CD4-positive, alpha-beta memory T cell (primary cell): ENCODE results near the gene TBX21. TPM values are rescaled to one million over a fixed set of nuclear protein-coding genes. Genes with fewer than 3 reads are reported as not detected.

Experiments used
- CTCF ChIA-PET: fragments of 350-600 bp; sonication (Branson Sonifier 250); formaldehyde crosslinking; loops from one replicate; lab custom pipeline; 2021; ENCODE audit warnings: inconsistent platforms; ENCODE audit not compliant: partially characterized antibody; lab: Charles Lee
- POLR2A ChIA-PET: fragments of 350-600 bp; sonication (Branson Sonifier 250); formaldehyde crosslinking; loops from one replicate; lab custom pipeline; 2021; ENCODE audit not compliant: partially characterized antibody; lab: Charles Lee
- DNase-seq, 5 donors: peaks; one replicate each; pipeline versions ENCODE4 v3.0.0 to v3.0.0-alpha.2; 2020 to 2022; ENCODE audit warnings: mixed read lengths in 1 of 5
- H3K27ac ChIP-seq: one replicate; pipeline ENCODE4 v1.7.0; 2013; ENCODE audit warnings: low read depth, low read length
- H3K27me3 ChIP-seq: 2 replicates; pipeline ENCODE4 v1.7.0; 2013; ENCODE audit warnings: mild to moderate bottlenecking, low read length, moderate library complexity; ENCODE audit not compliant: insufficient read depth
- H3K36me3 ChIP-seq: 2 replicates; pipeline ENCODE4 v1.7.0; 2013; ENCODE audit warnings: mild to moderate bottlenecking, low read length, moderate library complexity; ENCODE audit not compliant: insufficient read depth
- H3K4me1 ChIP-seq: 2 replicates; pipeline ENCODE4 v1.7.0; 2013; ENCODE audit warnings: mild to moderate bottlenecking, low read length, moderate library complexity; ENCODE audit not compliant: insufficient read depth
- H3K4me3 ChIP-seq, 2 donors: one replicate each; pipeline ENCODE4 v1.7.0; 2013; ENCODE audit warnings: low read length in 2 of 2, mild to moderate bottlenecking in 1 of 2
- H3K9me3 ChIP-seq, 2 donors: one replicate each; pipeline ENCODE4 v1.7.0; 2013; ENCODE audit warnings: low read length in 2 of 2, control low read depth in 1 of 2; ENCODE audit not compliant: control insufficient read depth in 1 of 2
- H3K27ac Mint-ChIP-seq, 7 donors: one replicate each; pipeline ENCODE4 v1.8.0; 2020 to 2021; ENCODE audit warnings: mixed read lengths in 7 of 7, mild to moderate bottlenecking in 6 of 7, inconsistent platforms in 3 of 7, moderate library complexity in 3 of 7
- H3K27me3 Mint-ChIP-seq, 2 donors: one replicate each; pipeline ENCODE4 v1.8.0; 2020 to 2021; ENCODE audit warnings: mixed read lengths in 2 of 2
- H3K36me3 Mint-ChIP-seq, 2 donors: one replicate each; pipeline ENCODE4 v1.8.0; 2020 to 2021; ENCODE audit warnings: mixed read lengths in 2 of 2, inconsistent platforms in 1 of 2, mild to moderate bottlenecking in 1 of 2
- H3K4me1 Mint-ChIP-seq, 4 donors: one replicate each; pipeline ENCODE4 v1.8.0; 2020 to 2021; ENCODE audit warnings: mixed read lengths in 4 of 4, mild to moderate bottlenecking in 1 of 4
- H3K4me3 Mint-ChIP-seq, 8 donors: one replicate each; pipeline ENCODE4 v1.8.0; 2020 to 2021; ENCODE audit warnings: mixed read lengths in 8 of 8, mild to moderate bottlenecking in 7 of 8, moderate library complexity in 6 of 8, inconsistent platforms in 3 of 8
- H3K9me3 Mint-ChIP-seq, 8 donors: one replicate each; pipeline ENCODE4 v1.8.0; 2020 to 2021; ENCODE audit warnings: mixed read lengths in 8 of 8, mild to moderate bottlenecking in 5 of 8, inconsistent platforms in 3 of 8, moderate library complexity in 1 of 8
- intact Hi-C: fragments of 100-400 bp; cut with micrococcal nuclease; formaldehyde crosslinking; loops from one replicate; pipeline ENCODE4 v1.15.1; 2023
- polyA plus RNA-seq, 2 donors: library from polyadenylated mRNA; unstranded; fragments of 300-500 nt; fragmentation: Illumina TruSeq; gene quantifications; one replicate each; pipeline ENCODE4 v1.2.3, GENCODE V29; 2021
- total RNA-seq, 2 experiments: library from RNA; stranded (reverse); gene quantifications; one replicate each; pipeline ENCODE4 v1.2.3, GENCODE V29; 2021

The TBX21 gene
- total and polyA plus RNA-seq, 4 experiments from 2014 or later = 6.8 to 17.9 (median 13.6) TPM

DNA sequence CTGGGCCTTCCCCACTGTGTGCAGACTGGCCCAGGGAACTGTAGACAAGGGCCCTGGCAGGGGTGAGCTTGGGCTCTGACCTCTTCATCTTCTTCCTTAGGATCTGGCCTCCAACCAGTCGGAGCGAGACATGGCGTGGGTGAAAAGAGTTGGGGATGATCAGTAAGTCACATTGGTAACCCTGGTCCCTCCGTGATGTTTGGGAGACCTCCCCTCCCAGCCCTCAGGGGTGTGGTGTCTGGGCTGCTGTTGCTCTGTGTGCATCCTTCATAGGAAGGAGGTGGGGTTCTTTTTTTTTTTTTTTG is 33.5 kb upstream of the TBX21 start:
- peak overlapping the region in 4 of 7 donors; percentile 13 to 66 (median 25) for H3K27ac Mint-ChIP-seq
- Histone ChIP-seq H3K36me3 (no peaks in the 10 kb centered on the region), H3K4me3 (no peak overlapping the region), H3K27ac (no peak overlapping the region), H3K4me1 (peaks cover 62% of the 10 kb centered on the region), H3K9me3 (no peaks in the 10 kb centered on the region), H3K27me3 (no peaks in the 10 kb centered on the region)
- no peak for DNase-seq
- H3K9me3 Mint-ChIP-seq = no peaks in the 10 kb centered on the region
- H3K36me3 Mint-ChIP-seq = peaks cover 0 to 1% of the 10 kb centered on the region in 2 donors
- ChIA-PET CTCF (interaction anchor here (0.7 to 8.6 kb wide), 21 partner anchors 8 to 191 kb away, joined by 3 to 118 read pairs (median 6); partner anchors contain the start of gene TBX21), POLR2A (interaction anchor here (0.6 to 3.4 kb wide), 4 partner anchors 35 to 83 kb away, joined by 3 to 34 read pairs (median 7); partner anchors contain the start of gene TBX21)
- intact Hi-C loops = loop anchor here (1.0 to 5.0 kb wide), 5 partner anchors 18 to 77 kb away; no protein-coding TSS in a partner anchor
- H3K27me3 Mint-ChIP-seq = no peaks in the 10 kb centered on the region
- peaks cover 30 to 76% (median 49%) of the 10 kb centered on the region in 4 donors for H3K4me1 Mint-ChIP-seq
- peak overlapping the region in 3 of 8 donors; percentile 3 to 64 (median 31) for H3K4me3 Mint-ChIP-seq

DNA sequence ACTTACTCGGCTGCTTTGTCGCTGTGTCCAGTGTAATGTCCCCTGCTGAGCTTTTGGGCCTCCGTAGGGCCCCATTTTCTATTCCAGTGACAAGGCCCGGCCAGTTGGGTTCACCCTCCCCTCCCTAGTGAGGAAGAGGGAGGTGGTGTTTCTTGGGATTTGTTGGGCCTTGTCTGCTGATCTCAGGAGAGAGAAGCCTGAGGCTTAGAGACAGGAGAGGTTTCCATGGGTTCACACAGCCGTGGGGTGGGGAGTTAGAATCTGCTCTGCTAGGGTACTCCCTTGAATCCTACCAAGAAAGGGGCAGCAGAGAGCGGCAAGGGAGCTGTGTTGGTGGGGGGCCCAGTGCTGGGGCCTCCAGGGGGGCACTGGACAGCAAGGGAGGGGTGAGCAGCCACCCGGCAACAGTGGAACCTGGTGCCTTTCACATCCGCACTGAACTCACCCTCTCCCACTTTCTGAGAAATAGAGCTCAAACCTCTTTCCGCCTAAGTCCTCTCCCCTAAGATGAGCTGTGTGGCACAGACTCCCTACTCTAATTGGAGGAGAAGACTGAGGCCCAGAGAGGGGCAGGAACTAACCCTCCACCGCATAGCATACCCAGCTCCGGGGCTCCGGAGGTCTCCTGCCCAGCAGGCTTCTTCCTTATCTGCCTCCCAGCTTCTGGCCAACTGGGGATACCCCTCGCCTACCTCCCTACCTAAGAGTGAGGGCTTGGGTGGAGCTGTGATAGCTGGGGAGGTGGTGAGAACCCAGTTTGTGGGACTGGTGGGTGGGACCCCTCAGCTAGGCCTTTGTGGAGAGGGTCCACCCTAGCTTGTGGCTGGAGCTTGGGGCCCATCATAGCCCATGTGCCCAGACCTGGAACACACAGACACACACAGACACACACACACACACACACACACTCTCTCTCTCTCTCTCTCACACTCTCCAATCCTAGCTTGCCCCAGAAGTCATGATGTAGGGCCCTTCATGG is 32.3 kb upstream of the TBX21 start:
- Mint-ChIP-seq H3K4me1 (peaks cover 40 to 78% (median 55%) of the 10 kb centered on the region in 4 donors), H3K36me3 (peaks cover 0 to 1% of the 10 kb centered on the region in 2 donors), H3K27ac (peak overlapping the region; percentile 53 to 96 (median 78)), H3K4me3 (peak overlapping the region in 7 of 8 donors; percentile 19 to 76 (median 61)), H3K9me3 (no peaks in the 10 kb centered on the region), H3K27me3 (no peaks in the 10 kb centered on the region)
- ChIA-PET CTCF (interaction anchor here (0.8 to 8.6 kb wide), 16 partner anchors 10 to 189 kb away, joined by 3 to 118 read pairs (median 6); partner anchors contain the start of gene TBX21), POLR2A (interaction anchor here (0.6 to 8.7 kb wide), 9 partner anchors 10 to 195 kb away, joined by 3 to 145 read pairs (median 4); partner anchors contain the start of genes KPNB1 and TBX21)
- DNase-seq = no peak
- Histone ChIP-seq H3K36me3 (no peaks in the 10 kb centered on the region), H3K27me3 (no peaks in the 10 kb centered on the region), H3K27ac (peak overlapping the region; percentile 30), H3K4me3 (no peak overlapping the region), H3K4me1 (peaks cover 66% of the 10 kb centered on the region), H3K9me3 (no peaks in the 10 kb centered on the region)
- intact Hi-C loops = no loop called here

DNA sequence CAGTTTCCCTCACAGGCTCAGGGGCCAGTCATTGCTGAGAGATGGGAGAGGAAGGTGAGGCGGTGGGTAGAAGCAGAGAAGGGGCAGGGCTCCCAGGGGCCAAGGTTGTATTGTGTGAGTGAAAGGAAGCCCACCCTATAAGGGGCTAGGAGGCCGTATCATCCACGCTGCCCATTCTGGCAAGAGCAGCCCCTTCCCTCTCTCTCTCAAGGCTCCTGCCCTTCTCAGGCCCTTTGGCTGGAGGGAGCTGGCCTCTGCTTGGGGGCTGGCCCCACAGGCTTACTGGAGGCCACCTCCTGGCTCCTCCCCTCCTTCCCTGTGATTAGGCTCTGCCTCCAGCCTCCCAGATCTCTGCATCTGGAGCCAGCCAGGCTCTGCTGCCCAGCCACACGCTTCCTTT is 31.4 kb upstream of the TBX21 start:
- ChIA-PET POLR2A (interaction anchor here (0.8 to 8.7 kb wide), 8 partner anchors 11 to 194 kb away, joined by 3 to 145 read pairs (median 4); partner anchors contain the start of genes KPNB1 and TBX21), CTCF (interaction anchor here (0.8 to 8.6 kb wide), 8 partner anchors 10 to 100 kb away, joined by 3 to 118 read pairs (median 12); partner anchors contain the start of gene TBX21)
- H3K4me3 ChIP-seq = no peak overlapping the region
- H3K4me1 ChIP-seq = peaks cover 72% of the 10 kb centered on the region
- Mint-ChIP-seq H3K4me3 (peak overlapping the region in 6 of 8 donors; percentile 21 to 76 (median 60)), H3K9me3 (no peaks in the 10 kb centered on the region), H3K27ac (peak overlapping the region in 6 of 7 donors; percentile 19 to 96 (median 82)), H3K4me1 (peaks cover 48 to 87% (median 63%) of the 10 kb centered on the region in 4 donors), H3K36me3 (peaks cover 0 to 1% of the 10 kb centered on the region in 2 donors), H3K27me3 (no peaks in the 10 kb centered on the region)
- no peak for DNase-seq
- intact Hi-C loops = no loop called here
- H3K27ac ChIP-seq = peak overlapping the region; percentile 30
- no peaks in the 10 kb centered on the region for H3K36me3 ChIP-seq
- H3K9me3 ChIP-seq = no peaks in the 10 kb centered on the region
- no peaks in the 10 kb centered on the region for H3K27me3 ChIP-seq

- H3K4me3 ChIP-seq = no peak overlapping the region
- H3K27me3 Mint-ChIP-seq = no peaks in the 10 kb centered on the region
- peaks cover 56 to 87% (median 70%) of the 10 kb centered on the region in 4 donors for H3K4me1 Mint-ChIP-seq
- H3K4me3 Mint-ChIP-seq = peak overlapping the region in 6 of 8 donors; percentile 21 to 76 (median 53)
- POLR2A ChIA-PET = interaction anchor here (1.0 to 8.7 kb wide), 5 partner anchors 8 to 32 kb away, joined by 4 to 145 read pairs (median 4); partner anchors contain the start of genes TBKBP1 and TBX21
- H3K4me1 ChIP-seq = peaks cover 81% of the 10 kb centered on the region
- no peaks in the 10 kb centered on the region for H3K36me3 ChIP-seq
- CTCF ChIA-PET = interaction anchor here (2.6 to 8.6 kb wide), 5 partner anchors 14 to 40 kb away, joined by 11 to 118 read pairs (median 19); partner anchors contain the start of gene TBX21
- peak overlapping the region; percentile 19 to 96 (median 81) for H3K27ac Mint-ChIP-seq
- intact Hi-C loops = no loop called here
- no peaks in the 10 kb centered on the region for H3K27me3 ChIP-seq
- H3K36me3 Mint-ChIP-seq = peaks cover 0 to 3% of the 10 kb centered on the region in 2 donors
- peak in 1 of 5 donors; percentile 8 for DNase-seq
- H3K9me3 ChIP-seq = no peaks in the 10 kb centered on the region
- no peaks in the 10 kb centered on the region for H3K9me3 Mint-ChIP-seq
- H3K27ac ChIP-seq = peak overlapping the region; percentile 16
Measured at GRCh38 chr17:47702391-47702995, 30.5 kb upstream of the TBX21 start.

GRCh38 chr17:47703191-47703591 is 29.8 kb upstream of the TBX21 start:
- intact Hi-C loops = no loop called here
- peak overlapping the region; percentile 31 to 96 (median 81) for H3K27ac Mint-ChIP-seq
- no peaks in the 10 kb centered on the region for H3K9me3 Mint-ChIP-seq
- Histone ChIP-seq H3K36me3 (no peaks in the 10 kb centered on the region), H3K9me3 (no peaks in the 10 kb centered on the region), H3K27ac (peak overlapping the region; percentile 48), H3K4me1 (peaks cover 87% of the 10 kb centered on the region), H3K4me3 (peak overlapping the region in 1 of 2 donors; percentile 44), H3K27me3 (no peaks in the 10 kb centered on the region)
- H3K36me3 Mint-ChIP-seq = peaks cover 0 to 3% of the 10 kb centered on the region in 2 donors
- ChIA-PET CTCF (interaction anchor here (2.6 to 8.6 kb wide), 4 partner anchors 13 to 38 kb away, joined by 11 to 118 read pairs (median 22); partner anchors contain the start of gene TBX21), POLR2A (interaction anchor here (1.0 to 8.7 kb wide), 5 partner anchors 9 to 54 kb away, joined by 4 to 145 read pairs (median 6); partner anchors contain the start of genes KPNB1, TBKBP1 and TBX21)
- peak overlapping the region; percentile 68 to 90 (median 73) for H3K4me3 Mint-ChIP-seq
- H3K4me1 Mint-ChIP-seq = peaks cover 59 to 89% (median 72%) of the 10 kb centered on the region in 4 donors
- peak; percentile 37 to 69 (median 48) for DNase-seq
- H3K27me3 Mint-ChIP-seq = no peaks in the 10 kb centered on the region

GRCh38 chr17:47703671-47704070 is 29.4 kb upstream of the TBX21 start:
- Histone ChIP-seq H3K27me3 (no peaks in the 10 kb centered on the region), H3K9me3 (no peaks in the 10 kb centered on the region), H3K4me3 (peak overlapping the region in 1 of 2 donors; percentile 2), H3K4me1 (peaks cover 87% of the 10 kb centered on the region), H3K36me3 (no peaks in the 10 kb centered on the region), H3K27ac (peak overlapping the region; percentile 48)
- no peaks in the 10 kb centered on the region for H3K27me3 Mint-ChIP-seq
- peak overlapping the region; percentile 68 to 90 (median 73) for H3K4me3 Mint-ChIP-seq
- peak overlapping the region; percentile 74 to 96 (median 89) for H3K27ac Mint-ChIP-seq
- H3K9me3 Mint-ChIP-seq = no peaks in the 10 kb centered on the region
- ChIA-PET CTCF (interaction anchor here (0.8 to 5.3 kb wide), 4 partner anchors 14 to 37 kb away, joined by 4 to 26 read pairs (median 16); partner anchors contain the start of gene TBX21), POLR2A (interaction anchor here (1.0 to 8.7 kb wide), 9 partner anchors 9 to 55 kb away, joined by 3 to 145 read pairs (median 4); partner anchors contain the start of genes KPNB1, TBKBP1 and TBX21)
- DNase-seq = no peak
- intact Hi-C loops = no loop called here
- H3K4me1 Mint-ChIP-seq = peaks cover 59 to 85% (median 71%) of the 10 kb centered on the region in 4 donors
- peaks cover 0 to 3% of the 10 kb centered on the region in 2 donors for H3K36me3 Mint-ChIP-seq
